GM10266 (cell line): ENCODE results near the gene JPH4.

Source experiments
- DNase-seq: peaks from one replicate; pipeline ENCODE4 v3.0.0; 2012; ENCODE audit errors: extremely low spot score
- TF ChIP-seq, protein P1 (sequence below): IDR thresholded peaks from 2 replicates; pipeline ENCODE4 v1.5.1; 2012; ENCODE audit warnings: mild to moderate bottlenecking, low read depth; ENCODE audit not compliant: control insufficient read depth, insufficient read depth; ENCODE audit errors: missing control alignments

JPH4 gene

GRCh38 chr14:23568600-23569331 lies 9.8 kb downstream of the JPH4 start:
- no peak for DNase-seq
- TF ChIP-seq, protein P1, sequence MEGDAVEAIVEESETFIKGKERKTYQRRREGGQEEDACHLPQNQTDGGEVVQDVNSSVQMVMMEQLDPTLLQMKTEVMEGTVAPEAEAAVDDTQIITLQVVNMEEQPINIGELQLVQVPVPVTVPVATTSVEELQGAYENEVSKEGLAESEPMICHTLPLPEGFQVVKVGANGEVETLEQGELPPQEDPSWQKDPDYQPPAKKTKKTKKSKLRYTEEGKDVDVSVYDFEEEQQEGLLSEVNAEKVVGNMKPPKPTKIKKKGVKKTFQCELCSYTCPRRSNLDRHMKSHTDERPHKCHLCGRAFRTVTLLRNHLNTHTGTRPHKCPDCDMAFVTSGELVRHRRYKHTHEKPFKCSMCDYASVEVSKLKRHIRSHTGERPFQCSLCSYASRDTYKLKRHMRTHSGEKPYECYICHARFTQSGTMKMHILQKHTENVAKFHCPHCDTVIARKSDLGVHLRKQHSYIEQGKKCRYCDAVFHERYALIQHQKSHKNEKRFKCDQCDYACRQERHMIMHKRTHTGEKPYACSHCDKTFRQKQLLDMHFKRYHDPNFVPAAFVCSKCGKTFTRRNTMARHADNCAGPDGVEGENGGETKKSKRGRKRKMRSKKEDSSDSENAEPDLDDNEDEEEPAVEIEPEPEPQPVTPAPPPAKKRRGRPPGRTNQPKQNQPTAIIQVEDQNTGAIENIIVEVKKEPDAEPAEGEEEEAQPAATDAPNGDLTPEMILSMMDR = peak; percentile 55

GRCh38 chr14:23568021-23568599 lies 10.5 kb downstream of the JPH4 start:
- TF ChIP-seq, protein P1 = no peak
- DNase-seq = no peak

DNA sequence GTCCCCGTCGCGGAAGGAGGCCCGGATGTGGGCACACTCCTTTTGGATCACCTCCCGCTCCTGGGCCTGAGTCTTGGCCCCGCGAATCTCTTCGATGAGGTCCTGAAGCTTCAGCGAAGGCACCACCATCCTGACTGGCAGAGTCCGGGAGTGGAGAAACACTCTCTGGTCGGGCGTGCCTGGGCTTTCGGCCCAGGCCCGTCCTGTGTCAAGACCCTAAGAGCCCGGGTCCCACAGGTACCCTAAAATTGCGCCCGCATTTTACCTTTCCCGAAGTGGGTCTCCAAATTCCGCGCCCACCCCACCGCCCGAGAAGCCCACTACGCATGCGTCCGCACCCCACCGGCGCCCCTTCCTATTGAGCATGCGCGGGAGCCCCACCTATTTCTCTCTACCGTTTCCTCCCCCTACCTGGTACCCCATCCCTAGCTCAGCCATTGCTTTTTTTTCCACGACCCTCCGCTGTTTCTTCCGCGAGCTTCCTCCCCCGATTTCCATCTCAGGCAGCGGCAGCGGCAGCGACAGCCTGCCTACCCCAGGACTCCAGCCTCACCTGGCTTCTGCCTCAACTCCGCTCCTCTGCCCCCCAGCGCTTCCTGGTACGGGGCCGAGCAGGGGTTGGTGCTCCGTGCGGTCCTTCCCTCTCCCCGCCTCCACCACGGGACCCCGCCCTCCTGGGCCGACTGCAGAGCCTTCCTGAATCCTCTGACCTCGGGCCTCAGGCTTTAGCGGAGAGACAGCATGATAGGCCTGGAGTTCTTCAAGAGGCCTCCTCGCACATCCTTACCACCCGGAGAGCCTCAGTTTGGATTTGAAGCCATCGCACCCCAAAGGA lies 11.2 kb downstream of the JPH4 start, which contains the start of gene AP1G2:
AP1G2 (minus strand) TSS at position 606 of the 835 bp plus-strand sequence; CDS start at position 129, 477 bp downstream.
- DNase-seq = peak; percentile 90
- TF ChIP-seq, protein P1 = no peak

- no peak for DNase-seq
- TF ChIP-seq, protein P1 = peak; percentile 6
Observed at GRCh38 chr14:23566778-23567185, 11.8 kb downstream of the JPH4 start.

- no peak for DNase-seq
- TF ChIP-seq, protein P1 = no peak
Observed at GRCh38 chr14:23566112-23566777, 12.3 kb downstream of the JPH4 start.

DNA sequence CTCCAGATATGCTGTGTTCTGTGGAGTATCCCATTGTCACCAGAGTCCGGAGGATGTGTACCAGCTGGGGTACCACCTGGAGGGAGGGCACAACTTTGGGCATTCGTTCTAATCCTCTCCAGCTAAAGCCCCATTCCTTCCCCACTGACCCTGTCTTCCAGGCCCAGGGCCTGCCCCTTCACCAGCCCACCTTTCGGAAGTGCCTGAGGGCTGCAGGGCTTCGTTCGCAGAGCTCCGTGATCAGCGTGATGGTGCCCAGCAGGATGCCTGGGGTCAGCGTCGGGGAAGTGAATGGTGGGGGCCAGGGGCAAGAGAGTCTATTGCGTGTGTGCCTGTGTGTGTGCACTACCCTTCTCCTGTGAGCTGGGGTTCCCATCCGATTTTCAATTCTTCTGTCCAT lies 13.0 kb downstream of the JPH4 start:
- TF ChIP-seq, protein P1 = no peak
- no peak for DNase-seq
